IPS-20b (cell line): ENCODE results near the gene ALDH3B1.

Experiments
- H3K27ac ChIP-seq: one replicate; pipeline ENCODE4 v1.5.1; 2013; ENCODE audit warnings: low read length
- H3K27me3 ChIP-seq: 2 replicates; pipeline ENCODE4 v1.6.1; 2013; ENCODE audit warnings: mild to moderate bottlenecking, low read length, inconsistent platforms; ENCODE audit not compliant: insufficient read depth
- H3K36me3 ChIP-seq: 2 replicates; pipeline ENCODE4 v1.6.1; 2013; ENCODE audit warnings: low read depth, mild to moderate bottlenecking, inconsistent platforms, low read length, moderate library complexity; ENCODE audit not compliant: insufficient read depth
- H3K4me1 ChIP-seq: 2 replicates; pipeline ENCODE4 v1.6.1; 2013; ENCODE audit warnings: mild to moderate bottlenecking, control low read depth, inconsistent platforms, low read length, moderate library complexity; ENCODE audit not compliant: insufficient read depth
- H3K4me3 ChIP-seq: 2 replicates; pipeline ENCODE4 v1.5.1; 2013; ENCODE audit warnings: mild to moderate bottlenecking, low read length, inconsistent platforms
- H3K9ac ChIP-seq: 2 replicates; pipeline ENCODE4 v1.6.1; 2013; ENCODE audit warnings: low read depth, mild to moderate bottlenecking, inconsistent platforms, low read length, moderate library complexity
- H3K9me3 ChIP-seq: 2 replicates; pipeline ENCODE4 v1.6.1; 2013; ENCODE audit warnings: mild to moderate bottlenecking, low read depth, low read length, inconsistent platforms; ENCODE audit not compliant: insufficient read depth

ALDH3B1 gene

DNA sequence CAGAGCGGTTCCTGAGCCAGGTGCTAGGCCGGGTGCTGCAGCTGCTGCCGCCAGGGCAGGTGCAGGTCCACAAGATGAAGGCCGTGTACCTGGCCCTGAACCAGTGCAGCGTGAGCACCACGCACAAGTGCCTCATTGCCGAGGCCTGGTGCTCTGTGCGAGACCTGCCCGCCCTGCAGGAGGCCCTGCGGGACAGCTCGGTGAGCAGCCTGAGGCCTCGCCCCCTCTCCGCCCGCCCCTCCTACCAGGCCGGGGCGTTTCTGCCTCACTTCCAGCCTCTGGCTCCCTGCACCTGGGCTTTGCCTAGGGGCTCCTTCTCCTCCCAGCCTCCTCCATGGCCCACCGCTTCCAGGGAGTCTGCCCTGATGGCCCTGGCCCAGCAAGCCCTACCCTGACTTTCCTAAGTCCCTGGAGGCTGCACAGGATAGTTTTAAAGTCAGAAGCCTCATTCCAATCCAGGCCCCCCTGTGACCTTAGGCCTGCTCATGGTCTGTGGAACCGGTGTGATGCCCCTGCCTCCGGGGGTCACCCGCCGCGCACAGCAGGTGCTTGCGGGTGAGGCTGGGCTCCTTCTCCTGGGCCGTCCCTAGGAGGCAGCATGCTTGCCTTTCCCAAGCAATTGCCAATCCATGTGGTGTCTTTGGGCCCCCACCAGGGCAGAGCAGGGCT, 34.2 kb downstream of the ALDH3B1 start:
- H3K4me1 ChIP-seq = peaks cover 4% of the 10 kb centered on the region; the same call in 1 of the 2 replicates
- no peak overlapping the region for H3K9ac ChIP-seq
- H3K9me3 ChIP-seq = no peaks in the 10 kb centered on the region
- no peak overlapping the region for H3K4me3 ChIP-seq
- H3K27me3 ChIP-seq = no peaks in the 10 kb centered on the region
- H3K36me3 ChIP-seq = no peaks in the 10 kb centered on the region
- no peak overlapping the region for H3K27ac ChIP-seq

- H3K4me1 ChIP-seq = peaks cover 3% of the 10 kb centered on the region; the same call in 1 of the 2 replicates
- H3K27ac ChIP-seq = no peak overlapping the region
- H3K27me3 ChIP-seq = no peaks in the 10 kb centered on the region
- H3K36me3 ChIP-seq = no peaks in the 10 kb centered on the region
- H3K9me3 ChIP-seq = no peaks in the 10 kb centered on the region
- no peak overlapping the region for H3K9ac ChIP-seq
- no peak overlapping the region for H3K4me3 ChIP-seq
These were observed 34.8 kb downstream of the ALDH3B1 start for GRCh38 chr11:68044898-68045351.

GRCh38 chr11:68047437-68048290, 37.5 kb downstream of the ALDH3B1 start:
- H3K4me3 ChIP-seq = no peak overlapping the region
- H3K36me3 ChIP-seq = no peaks in the 10 kb centered on the region
- H3K27ac ChIP-seq = no peak overlapping the region
- no peaks in the 10 kb centered on the region for H3K27me3 ChIP-seq
- H3K9me3 ChIP-seq = no peaks in the 10 kb centered on the region
- no peak overlapping the region for H3K9ac ChIP-seq
- 0 out of 2 replicates have a peak, but pooled peaks cover 3% of the 10 kb centered on the region for H3K4me1 ChIP-seq

- Histone ChIP-seq H3K36me3 (peaks cover 7% of the 10 kb centered on the region; the same call in 1 of the 2 replicates), H3K9me3 (no peaks in the 10 kb centered on the region), H3K9ac (no peak overlapping the region), H3K27ac (no peak overlapping the region), H3K4me3 (no peak overlapping the region), H3K27me3 (no peaks in the 10 kb centered on the region), H3K4me1 (0 out of 2 replicates have a peak, but pooled peaks cover 3% of the 10 kb centered on the region)
These were observed 38.8 kb downstream of the ALDH3B1 start for GRCh38 chr11:68048681-68049508.

- no peak overlapping the region for H3K4me3 ChIP-seq
- H3K4me1 ChIP-seq = 0 out of 2 replicates have a peak, but pooled peaks cover 3% of the 10 kb centered on the region
- H3K27me3 ChIP-seq = no peaks in the 10 kb centered on the region
- H3K9me3 ChIP-seq = no peaks in the 10 kb centered on the region
- H3K9ac ChIP-seq = no peak overlapping the region
- peaks cover 7% of the 10 kb centered on the region; the same call in 1 of the 2 replicates for H3K36me3 ChIP-seq
- H3K27ac ChIP-seq = no peak overlapping the region
These were observed 39.6 kb downstream of the ALDH3B1 start for GRCh38 chr11:68049509-68050370.

DNA sequence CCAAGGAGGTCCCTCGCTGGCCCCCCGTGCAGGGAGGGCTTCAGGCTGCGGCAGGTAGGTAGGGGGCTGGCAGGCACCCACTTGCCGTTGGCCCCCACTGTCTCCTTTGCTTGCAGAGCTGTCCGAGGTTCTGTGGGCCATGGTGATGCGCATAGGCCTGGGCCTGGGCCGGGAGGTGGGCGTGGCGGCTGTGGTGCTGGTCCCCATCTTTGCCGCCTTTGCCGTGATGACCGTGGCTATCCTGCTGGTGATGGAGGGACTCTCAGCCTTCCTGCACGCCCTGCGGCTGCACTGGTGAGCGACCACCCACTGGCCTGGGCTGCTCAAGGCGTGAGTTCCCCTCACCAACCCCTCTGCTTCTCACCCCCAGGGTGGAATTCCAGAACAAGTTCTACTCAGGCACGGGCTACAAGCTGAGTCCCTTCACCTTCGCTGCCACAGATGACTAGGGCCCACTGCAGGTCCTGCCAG, 40.3 kb downstream of the ALDH3B1 start:
- Histone ChIP-seq H3K9me3 (no peaks in the 10 kb centered on the region), H3K4me3 (no peak overlapping the region), H3K27me3 (no peaks in the 10 kb centered on the region), H3K4me1 (0 out of 2 replicates have a peak, but pooled peaks cover 3% of the 10 kb centered on the region), H3K36me3 (peaks cover 7% of the 10 kb centered on the region; the same call in 1 of the 2 replicates), H3K27ac (no peak overlapping the region), H3K9ac (no peak overlapping the region)

- H3K9me3 ChIP-seq = no peaks in the 10 kb centered on the region
- 0 out of 2 replicates have a peak, but pooled peaks cover 3% of the 10 kb centered on the region for H3K4me1 ChIP-seq
- no peak overlapping the region for H3K9ac ChIP-seq
- H3K4me3 ChIP-seq = no peak overlapping the region
- H3K27ac ChIP-seq = no peak overlapping the region
- H3K27me3 ChIP-seq = no peaks in the 10 kb centered on the region
- peaks cover 7% of the 10 kb centered on the region; the same call in 1 of the 2 replicates for H3K36me3 ChIP-seq
These were observed 41.3 kb downstream of the ALDH3B1 start for GRCh38 chr11:68051191-68052136.

GRCh38 chr11:68052137-68052873, 42.2 kb downstream of the ALDH3B1 start:
- Histone ChIP-seq H3K4me1 (0 out of 2 replicates have a peak, but pooled peaks cover 3% of the 10 kb centered on the region), H3K36me3 (peaks cover 7% of the 10 kb centered on the region; the same call in 1 of the 2 replicates), H3K9me3 (no peaks in the 10 kb centered on the region), H3K4me3 (no peak overlapping the region), H3K27me3 (no peaks in the 10 kb centered on the region), H3K9ac (no peak overlapping the region), H3K27ac (no peak overlapping the region)

- no peaks in the 10 kb centered on the region for H3K27me3 ChIP-seq
- H3K4me1 ChIP-seq = 0 out of 2 replicates have a peak, but pooled peaks cover 3% of the 10 kb centered on the region
- H3K27ac ChIP-seq = no peak overlapping the region
- peaks cover 14% of the 10 kb centered on the region for H3K36me3 ChIP-seq
- H3K4me3 ChIP-seq = no peak overlapping the region
- H3K9me3 ChIP-seq = no peaks in the 10 kb centered on the region
- H3K9ac ChIP-seq = no peak overlapping the region
These were observed 43.0 kb downstream of the ALDH3B1 start for GRCh38 chr11:68053117-68053516.
